HG03159 (cell line): ENCODE data around the gene EYS.
"Not testable (repeated sequence)": the region's sequence is repeated elsewhere in the genome, so short reads cannot be mapped to it uniquely, and the experiment has no call there.

ENCODE experiments used
- ATAC-seq: cut with Tn5 transposase; IDR thresholded peaks from one replicate; pipeline ENCODE4 v1.9.1; 2021; ENCODE audit warnings: mild to moderate bottlenecking, moderate library complexity; ENCODE audit not compliant: unreplicated experiment

EYS gene

GRCh38 chr6:65112435-65112834 lies 594.6 kb downstream of the EYS start:
- ATAC-seq: no peak

GRCh38 chr6:65110031-65110430 lies 597.0 kb downstream of the EYS start:
- no peak for ATAC-seq

GRCh38 chr6:65098349-65098748 lies 608.7 kb downstream of the EYS start:
- ATAC-seq: no peak

GRCh38 chr6:65091561-65091960 lies 615.5 kb downstream of the EYS start:
- ATAC-seq: no peak

- ATAC-seq: no peak
These were observed 618.5 kb downstream of the EYS start for GRCh38 chr6:65088575-65088974.

DNA sequence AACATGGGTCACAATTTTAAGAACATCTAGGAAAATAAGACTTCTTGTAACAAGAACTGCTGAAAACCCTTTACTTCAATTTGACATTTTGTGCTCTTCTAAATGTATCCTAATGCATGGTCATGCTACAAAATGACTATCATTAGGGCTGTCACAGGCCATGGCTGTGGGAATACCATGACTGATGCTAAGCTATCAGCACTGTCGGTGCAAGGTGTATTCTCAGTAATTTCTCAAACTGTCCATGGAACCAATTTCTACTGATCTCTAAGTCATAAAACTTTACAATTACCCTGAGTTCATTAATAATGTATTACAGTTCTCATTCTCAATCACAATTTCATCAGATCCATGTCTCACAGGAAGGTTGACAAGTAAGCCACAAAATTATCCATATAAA lies 625.3 kb downstream of the EYS start:
- no peak for ATAC-seq

- no peak for ATAC-seq
These were observed 631.3 kb downstream of the EYS start for GRCh38 chr6:65075705-65076230.

DNA sequence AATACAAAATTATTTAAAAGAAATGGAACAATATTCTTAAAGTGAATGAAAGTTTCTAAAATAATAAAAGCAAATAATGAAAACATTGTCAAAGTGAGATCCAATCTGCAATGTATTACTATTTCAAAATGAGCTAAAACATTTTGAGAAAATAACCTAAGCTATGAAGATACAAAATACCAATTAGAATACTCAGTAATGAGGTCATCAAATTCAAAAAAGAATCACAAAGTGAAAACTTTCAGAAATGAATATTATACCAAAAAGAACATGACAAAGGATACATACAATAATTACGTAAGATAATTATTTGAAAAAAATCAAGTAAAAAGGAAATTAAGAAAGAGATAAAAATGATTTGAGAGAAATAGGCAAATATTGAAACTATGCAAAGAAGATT lies 634.5 kb downstream of the EYS start:
- no peak for ATAC-seq

DNA sequence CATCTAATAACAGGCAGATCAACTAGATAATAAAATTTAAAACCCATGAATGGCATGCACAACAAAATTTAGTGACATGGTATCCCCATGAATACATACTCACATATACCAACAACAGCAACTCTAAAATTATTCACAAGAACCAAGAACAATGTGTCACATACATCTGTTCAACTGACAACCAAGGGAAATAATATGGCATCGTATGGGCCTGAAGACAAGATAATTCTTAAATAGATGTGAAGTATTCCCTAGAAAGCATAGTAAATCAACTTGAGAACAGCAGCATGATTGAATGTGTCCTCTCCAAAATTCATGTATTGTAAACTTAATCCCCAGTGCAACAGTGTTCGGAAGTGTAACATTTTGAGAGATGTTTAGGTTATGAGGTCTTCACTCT lies 635.5 kb downstream of the EYS start:
- ATAC-seq: no peak

DNA sequence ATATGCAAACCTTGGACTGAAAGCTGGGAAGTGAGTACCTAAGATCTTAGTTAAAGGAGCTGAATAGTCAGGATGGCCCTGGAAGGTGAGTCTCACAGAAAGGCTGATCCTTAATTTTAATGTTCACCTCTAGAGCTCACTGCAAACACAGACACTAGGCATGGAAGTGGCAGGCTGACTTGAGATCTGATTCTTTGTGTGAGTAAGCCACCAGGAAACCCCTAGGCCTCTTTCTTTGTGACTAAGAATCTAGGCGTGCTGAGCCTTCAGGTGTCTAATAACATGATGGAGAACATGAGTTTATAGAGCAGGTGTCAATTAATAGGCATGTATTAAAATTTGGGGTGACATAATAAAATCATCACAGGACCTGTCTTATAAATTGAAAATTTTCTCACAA lies 642.2 kb downstream of the EYS start:
- no peak for ATAC-seq

DNA sequence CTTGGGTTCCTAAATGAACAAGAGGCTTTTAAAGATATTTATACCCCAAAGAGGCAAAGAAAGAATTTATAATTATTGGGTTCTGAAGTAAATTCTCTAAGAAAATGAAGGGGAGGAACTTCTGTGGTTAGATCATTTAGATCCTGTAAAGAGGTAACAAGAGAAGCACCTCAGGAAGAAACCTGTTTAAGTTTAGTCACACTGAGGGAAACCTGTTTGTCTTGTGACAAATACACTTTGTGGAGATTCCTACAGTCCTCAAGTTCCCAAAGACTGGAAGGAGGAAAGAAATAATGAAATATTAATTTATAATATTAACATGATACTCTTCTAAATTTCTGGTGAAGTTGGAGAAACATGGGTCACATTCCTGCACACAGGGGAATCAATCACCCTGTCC lies 647.5 kb downstream of the EYS start:
- no peak for ATAC-seq

DNA sequence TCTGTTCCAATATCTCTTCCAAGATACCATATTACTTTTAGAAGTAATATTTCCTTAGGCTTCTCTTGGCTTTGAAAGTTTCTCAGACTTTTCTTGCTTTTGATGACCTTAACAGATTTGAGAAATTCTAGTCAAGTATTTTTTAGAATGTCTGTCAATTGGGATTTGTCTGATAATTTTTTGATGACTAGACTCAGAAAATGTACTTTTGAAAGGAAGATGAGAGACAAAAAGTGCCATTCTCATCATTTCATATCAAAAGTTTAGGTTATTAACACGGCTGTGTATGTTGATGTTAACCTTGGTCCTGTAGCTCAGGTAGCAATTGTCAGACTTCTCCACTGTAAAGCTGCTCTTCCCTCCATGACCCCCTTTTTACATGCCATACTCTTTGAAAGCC lies 651.5 kb downstream of the EYS start:
- ATAC-seq: no peak

DNA sequence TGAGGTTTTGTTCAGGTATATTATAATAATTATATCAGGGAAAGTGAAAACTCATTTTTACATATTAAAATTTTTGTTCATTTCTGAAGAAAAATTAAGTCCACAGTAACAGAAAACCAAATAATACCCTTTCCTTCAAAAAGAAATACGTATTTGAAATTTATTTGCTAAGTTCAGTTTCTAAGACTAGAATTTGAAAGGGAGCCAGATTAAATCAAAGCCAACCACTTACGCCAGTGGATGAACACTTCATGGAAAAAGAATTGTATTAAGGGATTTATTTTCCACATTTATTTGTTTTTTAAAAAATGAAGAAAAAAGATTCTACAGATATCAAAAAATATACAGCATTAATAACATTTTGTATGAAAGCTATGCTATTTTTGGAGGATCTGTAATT lies 654.4 kb downstream of the EYS start:
- ATAC-seq: no peak

GRCh38 chr6:65045801-65046200 lies 661.2 kb downstream of the EYS start:
- no peak for ATAC-seq

DNA sequence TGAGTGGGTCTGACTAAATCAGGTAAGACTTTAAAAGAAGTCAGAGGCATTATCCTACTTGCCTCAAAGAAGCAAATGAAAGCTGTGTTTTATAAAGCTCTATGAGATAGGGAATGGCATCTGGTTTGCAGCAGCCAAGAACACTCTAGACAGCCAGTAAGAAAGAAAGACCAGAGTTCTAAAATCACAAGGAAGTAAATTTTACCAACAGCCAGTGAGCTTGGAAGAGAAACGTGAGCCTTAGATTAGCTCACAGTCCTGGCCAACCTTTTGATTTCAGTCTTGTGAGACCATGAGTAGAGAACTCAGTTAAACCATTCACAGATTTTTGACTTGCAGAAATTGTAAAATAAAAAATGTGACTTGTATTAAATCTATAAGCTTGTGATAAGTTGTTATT lies 693.0 kb downstream of the EYS start:
- ATAC-seq: no peak

DNA sequence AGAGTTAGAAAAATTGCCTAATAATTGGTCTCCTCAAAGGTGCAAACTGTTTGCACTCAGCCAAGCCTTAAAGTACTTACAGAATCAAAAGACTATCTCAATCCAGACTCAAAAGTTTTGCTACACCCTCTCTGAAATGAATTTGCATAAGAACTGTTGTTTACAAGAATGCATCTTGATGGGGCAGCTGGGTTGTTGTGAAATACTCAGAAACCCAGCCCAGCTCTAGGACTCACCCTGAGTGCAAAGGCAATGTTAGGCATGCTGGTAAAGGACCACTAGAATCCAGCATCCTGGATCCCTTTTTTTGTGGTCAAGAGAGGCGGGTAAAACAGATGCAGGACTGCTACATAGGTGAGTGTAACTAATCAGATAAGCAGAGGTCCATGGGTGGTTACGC lies 700.2 kb downstream of the EYS start:
- ATAC-seq: no peak

- no peak for ATAC-seq
These were observed 702.7 kb downstream of the EYS start for GRCh38 chr6:65004283-65004682.

- not testable (repeated sequence) for ATAC-seq
These were observed 704.1 kb downstream of the EYS start for GRCh38 chr6:65002882-65003281.

GRCh38 chr6:65000815-65001214 lies 706.2 kb downstream of the EYS start:
- ATAC-seq: no peak

DNA sequence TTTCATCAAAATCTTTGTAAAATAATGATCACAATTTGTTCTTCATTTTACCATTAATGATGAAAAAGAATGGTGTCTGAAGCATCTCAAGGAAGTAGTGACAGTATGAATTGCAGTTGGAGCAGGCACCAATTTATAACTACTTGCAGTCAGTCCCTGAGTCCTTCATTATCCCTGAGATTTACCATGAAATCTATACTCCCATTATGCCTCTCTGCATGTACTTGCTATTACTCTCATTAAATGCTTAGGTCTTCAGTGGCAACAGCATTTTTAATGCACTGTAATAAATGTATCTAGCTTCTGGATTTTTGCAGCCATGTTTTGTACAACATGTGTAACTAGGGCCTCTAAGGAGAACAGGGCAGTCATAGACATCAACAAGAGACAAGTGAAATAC lies 708.8 kb downstream of the EYS start:
- no peak for ATAC-seq

DNA sequence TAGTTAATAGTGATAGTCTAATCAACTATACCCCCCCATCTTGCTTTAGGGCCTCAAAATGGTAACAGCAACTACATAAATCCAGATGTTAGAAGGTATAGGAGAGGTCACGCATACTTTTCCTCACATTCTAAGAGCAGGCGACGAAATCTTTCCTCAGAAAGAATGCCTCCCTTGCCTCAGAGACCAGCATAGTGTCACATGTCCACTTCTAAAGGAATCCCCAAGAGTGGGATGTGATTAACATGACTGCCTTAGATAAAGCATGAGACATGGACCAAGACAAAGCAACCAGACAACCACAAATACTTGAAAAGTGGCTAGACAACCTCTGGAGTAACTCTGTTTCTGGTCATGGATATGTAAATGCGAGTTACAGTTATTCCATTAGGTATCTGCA lies 710.7 kb downstream of the EYS start:
- no peak for ATAC-seq

GRCh38 chr6:64990652-64991304 lies 716.2 kb downstream of the EYS start:
- no peak for ATAC-seq

DNA sequence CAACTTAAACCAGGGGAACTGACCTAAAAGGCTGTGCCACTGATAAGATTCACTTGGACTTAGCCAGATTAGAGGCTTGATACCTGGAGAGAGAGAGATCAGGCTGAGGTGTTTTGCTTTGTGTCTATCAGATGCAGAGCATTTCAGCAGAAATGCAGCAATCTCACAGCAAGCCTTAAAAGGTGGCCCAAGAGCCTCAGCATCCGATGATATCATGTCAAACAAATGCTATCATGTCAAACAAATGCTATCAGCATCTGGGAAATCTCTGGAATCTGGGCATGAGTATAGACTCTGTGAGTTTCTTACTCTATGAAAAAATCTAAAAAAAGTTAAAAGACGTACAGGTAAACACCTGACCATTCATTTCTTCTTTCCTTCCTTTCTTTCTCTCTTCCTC lies 718.9 kb downstream of the EYS start:
- ATAC-seq: no peak
